HT-29 (cell line): ENCODE data around the gene GJE1. TPM values are rescaled to one million over a fixed set of nuclear protein-coding genes. Genes with fewer than 3 reads are reported as not detected.

Source experiments
- DNase-seq: peaks from one replicate; pipeline ENCODE4 v3.0.0-alpha.2; 2015; ENCODE audit warnings: low spot score
- total RNA-seq: library from RNA; depleted of rRNA; stranded (reverse); fragments of >200 nt; shearing (Covaris generic); gene quantifications from 2 replicates; pipeline ENCODE4 v1.2.3, GENCODE V29; 2014; rRNA removed

GJE1 gene
- total RNA-seq, 1 experiment from 2014 or later, result not detected

DNA sequence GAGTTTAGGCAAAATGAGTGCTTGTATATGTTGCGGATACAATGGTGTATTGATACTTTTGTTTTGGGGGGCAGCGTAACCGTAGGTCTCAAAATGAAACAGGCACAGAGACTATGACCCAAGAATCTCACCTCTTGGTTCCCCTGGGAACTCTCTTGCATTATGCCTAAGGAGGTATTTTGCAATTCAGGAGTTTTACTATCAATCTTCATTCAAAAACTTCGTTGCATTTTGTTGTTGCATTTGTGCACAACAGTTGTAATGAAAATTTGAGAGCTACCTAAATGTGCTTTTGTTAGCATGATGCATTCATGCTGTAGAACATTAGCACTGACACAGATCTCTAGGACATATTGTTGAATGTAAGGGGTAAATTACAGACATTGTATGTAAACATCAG is 32.5 kb downstream of the GJE1 start:
- DNase-seq, result no peak

GRCh38 chr6:142167071-142167470 is 34.3 kb downstream of the GJE1 start:
- no peak for DNase-seq

DNA sequence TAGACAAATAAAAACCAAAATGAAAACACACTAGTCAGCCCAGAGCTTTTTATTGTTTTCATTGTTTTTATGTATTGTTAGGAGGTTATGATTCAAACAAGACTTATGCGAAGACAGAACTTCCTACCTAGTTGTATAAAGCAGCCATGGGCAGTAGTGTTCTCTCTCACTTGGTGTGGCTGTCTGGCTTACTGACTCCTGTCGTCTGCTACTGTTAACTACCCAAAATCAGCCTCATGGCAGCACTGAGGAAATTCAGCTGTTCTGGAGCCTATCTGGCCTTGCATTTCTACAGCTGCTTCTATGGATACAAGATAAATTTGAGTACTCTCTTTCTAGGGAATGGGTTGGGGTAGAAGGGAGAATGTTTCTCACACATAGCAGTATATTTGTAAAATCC is 34.8 kb downstream of the GJE1 start:
- DNase-seq, result no peak

- DNase-seq, result peak; percentile 19
Measured at GRCh38 chr6:142171351-142171750, 38.6 kb downstream of the GJE1 start.

GRCh38 chr6:142172758-142173157 is 40.0 kb downstream of the GJE1 start:
- DNase-seq, result no peak

DNA sequence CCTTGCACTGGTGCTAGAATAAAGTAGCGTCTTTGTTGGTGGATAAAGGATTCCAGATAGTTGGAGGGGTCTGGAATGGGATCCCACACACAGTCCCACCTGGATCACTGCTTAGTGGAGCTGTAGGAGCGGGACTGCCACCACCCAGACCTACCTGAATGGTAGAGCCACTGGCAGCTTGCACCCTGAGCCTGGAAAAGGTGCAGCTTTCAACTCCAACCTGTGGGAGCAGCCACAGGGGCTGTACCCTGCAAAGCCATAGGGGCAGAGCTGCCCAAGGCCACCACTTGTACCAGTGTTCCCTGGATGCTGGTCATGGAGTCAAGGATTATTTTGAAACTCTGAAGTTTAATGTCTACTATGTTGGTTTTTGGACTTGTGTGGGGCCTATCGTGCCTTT is 41.3 kb downstream of the GJE1 start:
- DNase-seq, result no peak

- DNase-seq, result no peak
Measured at GRCh38 chr6:142174703-142175102, 42.0 kb downstream of the GJE1 start.

GRCh38 chr6:142178129-142178528 is 45.4 kb downstream of the GJE1 start:
- no peak for DNase-seq

DNA sequence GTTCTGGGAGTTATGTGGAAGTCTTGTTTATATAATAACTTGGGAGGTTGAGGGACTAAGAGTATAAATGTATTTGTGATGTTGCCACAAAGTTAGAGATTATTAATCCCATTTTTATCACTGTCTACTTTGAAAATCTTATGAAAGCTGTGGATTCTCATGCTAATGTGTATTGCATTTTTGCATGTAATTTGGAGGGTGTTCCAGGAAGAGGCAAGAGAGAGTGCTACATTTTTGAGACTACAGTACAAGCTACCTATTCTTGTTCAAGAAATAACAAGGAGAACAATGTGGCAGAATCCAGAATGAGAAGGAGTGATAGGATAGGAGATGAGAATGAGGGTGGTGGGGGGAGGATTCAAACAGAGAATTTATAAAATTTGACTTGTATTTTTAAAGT is 49.3 kb downstream of the GJE1 start:
- no peak for DNase-seq

DNA sequence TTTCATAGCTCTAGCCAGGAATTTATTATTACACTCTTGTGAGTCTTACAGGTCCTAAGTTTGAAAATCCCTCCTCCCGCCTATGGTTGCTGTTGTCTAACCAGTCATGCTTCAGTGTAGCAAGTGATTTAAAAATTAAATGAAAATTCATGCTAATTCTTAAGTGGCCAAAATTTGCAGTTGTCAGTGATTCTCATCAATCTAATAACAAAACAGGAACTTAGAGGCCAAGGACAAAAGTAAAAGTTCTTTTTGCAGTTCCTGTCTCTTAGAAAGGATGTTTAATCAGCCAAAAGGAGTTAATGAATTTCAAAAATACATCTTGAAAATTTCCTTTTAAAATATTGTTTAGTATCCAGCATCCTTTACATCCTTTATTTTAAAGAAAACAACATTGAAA is 50.6 kb downstream of the GJE1 start:
- no peak for DNase-seq

DNA sequence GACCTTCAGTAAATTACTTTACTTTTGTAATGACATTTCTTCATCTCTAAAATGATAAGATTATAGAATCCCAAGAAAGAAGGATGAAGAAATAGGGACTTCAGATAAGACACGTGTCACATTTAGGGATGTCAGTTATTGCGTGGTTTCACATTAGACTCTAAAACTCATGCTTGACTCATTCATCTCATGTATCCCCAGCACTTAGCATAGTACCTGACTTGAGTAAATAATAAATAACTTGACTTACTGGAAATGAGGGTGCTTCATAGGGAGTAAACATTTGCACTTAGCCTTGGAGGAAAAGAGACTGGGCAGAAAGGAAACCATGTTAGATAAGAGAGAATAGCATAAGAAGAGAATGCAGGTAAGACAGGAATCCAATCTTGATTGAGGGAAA is 51.6 kb downstream of the GJE1 start:
- DNase-seq, result no peak

Other genes starting within 250 kb of the GJE1 start
- gene NMBR, start 14.2 kb downstream of the GJE1 start, total RNA-seq, result not detected in 2 replicates
- gene VTA1, start 14.3 kb downstream of the GJE1 start, total RNA-seq, result 24.7 and 27.6 TPM in 2 replicates
- gene ADGRG6, start 169.1 kb downstream of the GJE1 start, total RNA-seq, result 6.6 and 8.1 TPM in 2 replicates